Measurements from ENCODE around the gene CAPZB.

CAPZB gene

DNA sequence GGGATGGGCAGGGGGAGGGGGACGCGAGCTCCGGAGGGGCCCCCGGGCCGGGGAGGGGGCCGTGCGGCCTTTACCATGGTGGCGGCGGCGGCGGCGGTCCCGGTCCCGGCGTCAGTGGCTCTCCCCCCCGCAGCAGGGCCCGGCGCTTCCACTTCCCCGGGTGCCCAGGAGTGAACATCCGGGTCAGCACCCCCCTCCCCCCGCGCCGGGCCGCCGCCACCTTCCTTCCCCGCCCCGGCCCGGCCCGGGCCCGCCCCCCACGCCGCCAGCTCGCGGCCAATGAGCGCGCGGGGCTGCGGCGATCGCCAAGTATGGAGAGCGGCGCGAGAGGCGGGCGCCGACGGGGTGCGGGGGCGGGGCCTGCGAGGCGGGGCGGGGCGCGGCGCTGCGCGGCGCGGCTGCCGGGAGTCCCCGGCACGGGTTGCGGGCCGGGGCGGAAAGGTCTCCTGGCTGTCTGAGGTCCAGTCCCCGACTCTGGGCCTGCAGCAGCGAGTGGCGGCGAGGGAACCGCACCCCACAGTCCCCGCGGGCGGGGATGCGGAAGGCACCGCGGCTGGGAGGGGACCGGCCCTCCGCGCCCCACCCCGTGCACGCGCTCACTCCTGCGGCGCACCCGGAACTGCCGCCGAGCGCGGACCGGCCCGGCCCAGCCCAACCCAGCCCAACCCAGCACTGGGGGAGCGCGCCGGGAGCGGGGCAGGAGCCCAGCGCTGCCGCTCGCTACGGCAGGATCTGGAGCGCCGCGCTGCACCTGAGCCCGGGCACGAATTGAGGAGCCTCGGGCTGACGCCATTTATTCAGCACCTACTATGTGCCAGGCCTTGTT, at the start of gene CAPZB:
TSS of gene CAPZB (minus strand) at position 178 of the 826 bp plus-strand sequence. CDS start at position 77, 101 bp downstream.
- H3K27ac Mint-ChIP-seq, result peak within 1 kb of the TSS; percentile 68 to 96 (median 87)
- TF ChIP-seq, protein P1, sequence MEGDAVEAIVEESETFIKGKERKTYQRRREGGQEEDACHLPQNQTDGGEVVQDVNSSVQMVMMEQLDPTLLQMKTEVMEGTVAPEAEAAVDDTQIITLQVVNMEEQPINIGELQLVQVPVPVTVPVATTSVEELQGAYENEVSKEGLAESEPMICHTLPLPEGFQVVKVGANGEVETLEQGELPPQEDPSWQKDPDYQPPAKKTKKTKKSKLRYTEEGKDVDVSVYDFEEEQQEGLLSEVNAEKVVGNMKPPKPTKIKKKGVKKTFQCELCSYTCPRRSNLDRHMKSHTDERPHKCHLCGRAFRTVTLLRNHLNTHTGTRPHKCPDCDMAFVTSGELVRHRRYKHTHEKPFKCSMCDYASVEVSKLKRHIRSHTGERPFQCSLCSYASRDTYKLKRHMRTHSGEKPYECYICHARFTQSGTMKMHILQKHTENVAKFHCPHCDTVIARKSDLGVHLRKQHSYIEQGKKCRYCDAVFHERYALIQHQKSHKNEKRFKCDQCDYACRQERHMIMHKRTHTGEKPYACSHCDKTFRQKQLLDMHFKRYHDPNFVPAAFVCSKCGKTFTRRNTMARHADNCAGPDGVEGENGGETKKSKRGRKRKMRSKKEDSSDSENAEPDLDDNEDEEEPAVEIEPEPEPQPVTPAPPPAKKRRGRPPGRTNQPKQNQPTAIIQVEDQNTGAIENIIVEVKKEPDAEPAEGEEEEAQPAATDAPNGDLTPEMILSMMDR (IDR thresholded peaks at IDR 0.05; ENCODE audit: unreplicated experiment in 3 of 3), result no peak
- no peaks in the 10 kb centered on the region for H3K9me3 Mint-ChIP-seq
- H3K4me3 Mint-ChIP-seq, result peak within 1 kb of the TSS; percentile 96 to 98 (median 97)
- H3K27me3 Mint-ChIP-seq (ENCODE audit: low read depth), result no peaks in the 10 kb centered on the region
- H3K4me1 Mint-ChIP-seq, result peaks cover 42% of the 10 kb centered on the region
- peaks cover 13% of the 10 kb centered on the region for H3K36me3 Mint-ChIP-seq (ENCODE audit: low read depth)

DNA sequence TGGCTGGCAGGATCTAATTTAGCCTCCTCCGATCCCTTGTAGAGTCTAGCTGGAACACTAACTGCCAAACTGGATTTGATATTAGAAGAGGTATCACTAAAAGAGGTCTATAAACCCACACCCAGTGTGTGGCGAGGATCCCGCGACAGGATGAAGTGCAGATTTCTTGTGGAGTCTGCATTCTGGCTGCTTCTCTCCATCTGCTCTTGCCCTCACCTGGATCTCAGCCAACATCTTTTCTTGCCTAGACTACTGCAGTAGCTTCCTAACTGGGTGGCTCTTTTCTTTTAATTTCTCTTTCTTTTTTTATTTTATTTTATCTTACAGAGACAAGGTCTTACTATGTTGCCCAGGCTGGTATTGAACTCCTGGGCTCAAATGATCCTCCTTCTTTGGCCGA, 48.9 kb upstream of the CAPZB start:
- Mint-ChIP-seq H3K4me1 (peaks cover 6% of the 10 kb centered on the region), H3K4me3 (no peak overlapping the region), H3K36me3 (ENCODE audit: low read depth) (peaks cover 4% of the 10 kb centered on the region), H3K9me3 (peaks cover 25% of the 10 kb centered on the region), H3K27ac (no peak overlapping the region), H3K27me3 (ENCODE audit: low read depth) (peaks cover 7% of the 10 kb centered on the region)
- TF ChIP-seq, protein P1 (IDR thresholded peaks at IDR 0.05; ENCODE audit: unreplicated experiment in 3 of 3), result no peak

- Mint-ChIP-seq H3K27me3 (ENCODE audit: low read depth) (peaks cover 3% of the 10 kb centered on the region), H3K9me3 (peaks cover 22% of the 10 kb centered on the region), H3K36me3 (ENCODE audit: low read depth) (peaks cover 4% of the 10 kb centered on the region), H3K27ac (no peak overlapping the region), H3K4me3 (no peak overlapping the region), H3K4me1 (peaks cover 6% of the 10 kb centered on the region)
- TF ChIP-seq, protein P1 (IDR thresholded peaks at IDR 0.05; ENCODE audit: unreplicated experiment in 3 of 3), result no peak
These were observed 48.3 kb upstream of the CAPZB start for GRCh38 chr1:19533626-19534025.

DNA sequence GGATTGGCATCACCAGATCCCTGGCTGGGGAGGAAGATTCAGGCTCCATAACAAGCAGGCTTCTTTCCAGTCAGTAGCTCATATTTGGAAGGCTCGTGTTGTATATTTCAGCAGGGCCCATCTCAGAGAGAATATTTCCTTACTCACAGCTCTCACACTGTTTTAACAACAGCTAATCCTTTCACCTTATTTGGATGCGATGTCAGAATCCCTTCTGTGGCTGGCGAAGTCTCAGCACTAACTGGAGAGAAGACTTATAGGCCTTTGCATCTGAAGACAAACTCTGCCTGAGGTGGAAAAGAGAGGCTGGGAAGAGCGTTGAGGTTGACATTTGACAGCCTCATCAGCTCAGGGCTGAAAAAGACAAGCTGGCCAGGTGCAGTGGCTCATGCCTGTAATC, 47.2 kb upstream of the CAPZB start:
- Mint-ChIP-seq H3K9me3 (peaks cover 18% of the 10 kb centered on the region), H3K36me3 (ENCODE audit: low read depth) (peaks cover 4% of the 10 kb centered on the region), H3K27ac (no peak overlapping the region), H3K27me3 (ENCODE audit: low read depth) (peaks cover 3% of the 10 kb centered on the region), H3K4me3 (no peak overlapping the region), H3K4me1 (peaks cover 6% of the 10 kb centered on the region)
- TF ChIP-seq, protein P1 (IDR thresholded peaks at IDR 0.05; ENCODE audit: unreplicated experiment in 3 of 3), result no peak

- Mint-ChIP-seq H3K9me3 (peaks cover 6% of the 10 kb centered on the region), H3K4me3 (no peak overlapping the region), H3K36me3 (ENCODE audit: low read depth) (no peaks in the 10 kb centered on the region), H3K4me1 (peaks cover 6% of the 10 kb centered on the region), H3K27me3 (ENCODE audit: low read depth) (peaks cover 3% of the 10 kb centered on the region), H3K27ac (peak overlapping the region in 2 of 3 experiments; percentile 16 to 38)
- TF ChIP-seq, protein P1 (IDR thresholded peaks at IDR 0.05; ENCODE audit: unreplicated experiment in 3 of 3), result no peak
These were observed 44.3 kb upstream of the CAPZB start for GRCh38 chr1:19529664-19530063.

DNA sequence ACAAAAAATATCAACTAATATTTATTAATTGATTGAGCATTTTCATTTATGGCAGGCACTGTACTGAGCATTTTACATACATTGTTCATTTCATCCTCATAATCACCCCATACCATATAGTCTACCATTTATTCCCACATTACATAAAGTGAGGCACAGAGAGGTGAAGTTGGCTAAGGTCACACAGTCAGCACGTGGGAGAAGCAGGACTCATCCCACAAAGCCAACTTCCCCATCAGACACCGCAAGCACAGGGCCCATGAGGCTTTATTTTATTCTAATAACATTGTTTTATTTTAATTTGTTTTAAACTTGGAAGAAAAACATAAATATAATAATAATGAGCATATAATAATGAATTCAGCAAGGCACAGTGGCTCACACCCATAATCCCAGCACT, 43.1 kb upstream of the CAPZB start:
- H3K27me3 Mint-ChIP-seq (ENCODE audit: low read depth), result peaks cover 3% of the 10 kb centered on the region
- H3K9me3 Mint-ChIP-seq, result peaks cover 6% of the 10 kb centered on the region
- no peak overlapping the region for H3K27ac Mint-ChIP-seq
- TF ChIP-seq, protein P1 (IDR thresholded peaks at IDR 0.05; ENCODE audit: unreplicated experiment in 3 of 3), result no peak
- H3K4me1 Mint-ChIP-seq, result peaks cover 6% of the 10 kb centered on the region
- no peaks in the 10 kb centered on the region for H3K36me3 Mint-ChIP-seq (ENCODE audit: low read depth)
- no peak overlapping the region for H3K4me3 Mint-ChIP-seq
